ENCODE measurements around the gene C11orf91.
A peak's percentile ranks its signal among the peaks of the same experiment; 100 is the strongest.
"Not testable (repeated sequence)": the region's sequence is repeated elsewhere in the genome, so short reads cannot be mapped to it uniquely, and the experiment has no call there.

C11orf91 gene

GRCh38 chr11:33716243-33716642 lies 15.6 kb upstream of the C11orf91 start:
- peaks cover 0 to 20% (median 0%) of the 10 kb centered on the region in 10 experiments; a peak in 7 of 20 replicates for H3K4me1 ChIP-seq
- no peak overlapping the region for H3K27ac ChIP-seq
- H3K9me3 ChIP-seq (replicated peaks in 1 of 11) = no peaks in the 10 kb centered on the region
- H3K36me3 ChIP-seq = peaks cover 18 to 99% (median 89%) of the 10 kb centered on the region in 11 experiments
- TF ChIP-seq Cebpa-rat (IDR thresholded peaks at IDR 0.05) = no peak
- no peaks in the 10 kb centered on the region for H3K27me3 ChIP-seq
- H3K4me3 ChIP-seq = no peak overlapping the region
- no peak overlapping the region for H3K4me2 ChIP-seq
- H4K20me1 ChIP-seq = peaks cover 0 to 100% (median 0%) of the 10 kb centered on the region in 11 experiments; a peak in 9 of 22 replicates
- H3K9ac ChIP-seq = no peak overlapping the region

GRCh38 chr11:33713856-33714398 lies 13.3 kb upstream of the C11orf91 start:
- Histone ChIP-seq H3K4me1 (peaks cover 0 to 12% (median 0%) of the 10 kb centered on the region in 10 experiments; a peak in 5 of 20 replicates), H3K36me3 (peaks cover 17 to 99% (median 88%) of the 10 kb centered on the region in 11 experiments)
- no peak for TF ChIP-seq Cebpa-rat (IDR thresholded peaks at IDR 0.05)

GRCh38 chr11:33713151-33713855 lies 12.7 kb upstream of the C11orf91 start:
- peaks cover 0 to 12% (median 0%) of the 10 kb centered on the region in 10 experiments; a peak in 5 of 20 replicates for H3K4me1 ChIP-seq
- no peak overlapping the region for H3K27ac ChIP-seq
- H3K4me2 ChIP-seq = 0 out of 22 replicates have a peak overlapping the region, but pooled peaks of 1 of the 11 experiments have one; percentile 3
- no peak overlapping the region for H3K4me3 ChIP-seq
- peaks cover 22 to 99% (median 90%) of the 10 kb centered on the region in 11 experiments for H3K36me3 ChIP-seq
- H3K27me3 ChIP-seq = no peaks in the 10 kb centered on the region
- no peaks in the 10 kb centered on the region for H3K9me3 ChIP-seq (replicated peaks in 1 of 11)
- H3K9ac ChIP-seq = no peak overlapping the region
- peaks cover 0 to 99% (median 0%) of the 10 kb centered on the region in 11 experiments; a peak in 8 of 22 replicates for H4K20me1 ChIP-seq
- no peak for TF ChIP-seq Cebpa-rat (IDR thresholded peaks at IDR 0.05)

More at GRCh38 chr11:33713856-33714398, 13.3 kb upstream of the C11orf91 start:
- H3K9me3 ChIP-seq (replicated peaks in 1 of 11) = no peaks in the 10 kb centered on the region
- H3K4me3 ChIP-seq = no peak overlapping the region
- H3K4me2 ChIP-seq = no peak overlapping the region
- H3K27me3 ChIP-seq = no peaks in the 10 kb centered on the region
- H3K9ac ChIP-seq = no peak overlapping the region
- no peak overlapping the region for H3K27ac ChIP-seq
- H4K20me1 ChIP-seq = peaks cover 0 to 100% (median 0%) of the 10 kb centered on the region in 11 experiments; a peak in 9 of 22 replicates

GRCh38 chr11:33712436-33712835 lies 11.8 kb upstream of the C11orf91 start:
- Histone ChIP-seq H3K9me3 (replicated peaks in 1 of 11) (no peaks in the 10 kb centered on the region), H3K4me3 (no peak overlapping the region), H4K20me1 (peaks cover 0 to 98% (median 0%) of the 10 kb centered on the region in 11 experiments; a peak in 8 of 22 replicates), H3K36me3 (peaks cover 22 to 98% (median 87%) of the 10 kb centered on the region in 11 experiments), H3K4me1 (peaks cover 0 to 12% (median 0%) of the 10 kb centered on the region in 10 experiments; a peak in 5 of 20 replicates), H3K9ac (no peak overlapping the region), H3K4me2 (no peak overlapping the region), H3K27me3 (no peaks in the 10 kb centered on the region), H3K27ac (no peak overlapping the region)
- no peak for TF ChIP-seq Cebpa-rat (IDR thresholded peaks at IDR 0.05)

- no peak overlapping the region for H3K9ac ChIP-seq
- H3K36me3 ChIP-seq = peaks cover 22 to 97% (median 79%) of the 10 kb centered on the region in 11 experiments
- H3K4me1 ChIP-seq = peaks cover 0 to 12% (median 0%) of the 10 kb centered on the region in 10 experiments; a peak in 5 of 20 replicates
- no peak overlapping the region for H3K4me2 ChIP-seq
- H3K27ac ChIP-seq = no peak overlapping the region
- peaks cover 0 to 97% (median 0%) of the 10 kb centered on the region in 11 experiments; a peak in 6 of 22 replicates for H4K20me1 ChIP-seq
- TF ChIP-seq Cebpa-rat (IDR thresholded peaks at IDR 0.05) = no peak
- H3K27me3 ChIP-seq = no peaks in the 10 kb centered on the region
- no peaks in the 10 kb centered on the region for H3K9me3 ChIP-seq (replicated peaks in 1 of 11)
- no peak overlapping the region for H3K4me3 ChIP-seq
These were observed 8.8 kb upstream of the C11orf91 start for GRCh38 chr11:33709466-33709865.

GRCh38 chr11:33708985-33709384 lies 8.4 kb upstream of the C11orf91 start:
- H3K9me3 ChIP-seq (replicated peaks in 1 of 11) = no peaks in the 10 kb centered on the region
- H3K27ac ChIP-seq = no peak overlapping the region
- no peak overlapping the region for H3K4me3 ChIP-seq
- no peaks in the 10 kb centered on the region for H3K27me3 ChIP-seq
- TF ChIP-seq Cebpa-rat (IDR thresholded peaks at IDR 0.05) = no peak
- H3K4me2 ChIP-seq = no peak overlapping the region
- H3K36me3 ChIP-seq = peaks cover 22 to 92% (median 74%) of the 10 kb centered on the region in 11 experiments
- H3K4me1 ChIP-seq = peaks cover 0 to 15% (median 0%) of the 10 kb centered on the region in 10 experiments; a peak in 5 of 20 replicates
- peaks cover 0 to 96% (median 0%) of the 10 kb centered on the region in 11 experiments; a peak in 6 of 22 replicates for H4K20me1 ChIP-seq
- H3K9ac ChIP-seq = no peak overlapping the region

GRCh38 chr11:33707831-33708230 lies 7.2 kb upstream of the C11orf91 start:
- H3K27me3 ChIP-seq; H3K4me2 ChIP-seq; H3K27ac ChIP-seq; H3K9ac ChIP-seq; H3K4me3 ChIP-seq; H3K9me3 ChIP-seq (replicated peaks in 1 of 11): not testable (repeated sequence)
- H4K20me1 ChIP-seq = peaks cover 0 to 88% (median 0%) of the 10 kb centered on the region in 11 experiments; a peak in 4 of 22 replicates
- H3K36me3 ChIP-seq = peaks cover 22 to 82% (median 63%) of the 10 kb centered on the region in 11 experiments
- H3K4me1 ChIP-seq = peaks cover 0 to 15% (median 0%) of the 10 kb centered on the region in 10 experiments; a peak in 4 of 20 replicates

- Histone ChIP-seq H3K4me3 (no peak overlapping the region), H3K9ac (no peak overlapping the region), H3K27ac (no peak overlapping the region), H3K27me3 (no peaks in the 10 kb centered on the region), H4K20me1 (peaks cover 0 to 85% (median 0%) of the 10 kb centered on the region in 11 experiments; a peak in 4 of 22 replicates), H3K4me2 (no peak overlapping the region), H3K9me3 (replicated peaks in 1 of 11) (no peaks in the 10 kb centered on the region), H3K36me3 (peaks cover 22 to 73% (median 54%) of the 10 kb centered on the region in 11 experiments), H3K4me1 (peaks cover 2 to 24% (median 4%) of the 10 kb centered on the region in 10 experiments)
- TF ChIP-seq Cebpa-rat (IDR thresholded peaks at IDR 0.05) = no peak
These were observed 6.3 kb upstream of the C11orf91 start for GRCh38 chr11:33706966-33707365.

- Histone ChIP-seq H3K27me3 (no peaks in the 10 kb centered on the region), H3K9me3 (replicated peaks in 1 of 11) (no peaks in the 10 kb centered on the region), H4K20me1 (peaks cover 0 to 85% (median 0%) of the 10 kb centered on the region in 11 experiments; a peak in 4 of 22 replicates), H3K4me2 (no peak overlapping the region), H3K4me3 (no peak overlapping the region), H3K4me1 (peaks cover 6 to 28% (median 8%) of the 10 kb centered on the region in 10 experiments), H3K36me3 (peaks cover 22 to 69% (median 53%) of the 10 kb centered on the region in 11 experiments), H3K9ac (no peak overlapping the region), H3K27ac (no peak overlapping the region)
- TF ChIP-seq Cebpa-rat (IDR thresholded peaks at IDR 0.05) = no peak
These were observed 5.9 kb upstream of the C11orf91 start for GRCh38 chr11:33706546-33706945.
